CD4-positive, alpha-beta T cell treated with Interleukin-6 at 100 ng/mL for 8 hours (primary cell): ENCODE results near the gene LRRK1.
"Not testable (repeated sequence)": the region's sequence is repeated elsewhere in the genome, so short reads cannot be mapped to it uniquely, and the experiment has no call there.

Experiments used
- DNase-seq: peaks from one replicate; pipeline ENCODE4 v3.0.0-alpha.2; 2020; ENCODE audit warnings: mixed read lengths, low spot score

Gene LRRK1

GRCh38 chr15:101092867-101093202, 173.7 kb downstream of the LRRK1 start:
- DNase-seq: no peak

GRCh38 chr15:101093958-101094357, 174.8 kb downstream of the LRRK1 start:
- no peak for DNase-seq

GRCh38 chr15:101095796-101096406, 176.7 kb downstream of the LRRK1 start:
- DNase-seq: not testable (repeated sequence)

GRCh38 chr15:101097111-101097510, 178.0 kb downstream of the LRRK1 start:
- DNase-seq: no peak

GRCh38 chr15:101099183-101099582, 180.0 kb downstream of the LRRK1 start:
- no peak for DNase-seq

GRCh38 chr15:101100118-101100517, 181.0 kb downstream of the LRRK1 start:
- no peak for DNase-seq

GRCh38 chr15:101100593-101101442, 181.7 kb downstream of the LRRK1 start:
- DNase-seq: no peak

- DNase-seq: no peak
Measured at GRCh38 chr15:101101676-101102075, 182.5 kb downstream of the LRRK1 start.

GRCh38 chr15:101102746-101103145, 183.6 kb downstream of the LRRK1 start:
- DNase-seq: no peak

GRCh38 chr15:101103598-101103997, 184.4 kb downstream of the LRRK1 start:
- no peak for DNase-seq

- DNase-seq: no peak
Measured at GRCh38 chr15:101104141-101104540, 185.0 kb downstream of the LRRK1 start.

GRCh38 chr15:101105059-101105891, 186.1 kb downstream of the LRRK1 start:
- no peak for DNase-seq

GRCh38 chr15:101107101-101107500, 187.9 kb downstream of the LRRK1 start:
- no peak for DNase-seq

GRCh38 chr15:101107625-101108460, 188.7 kb downstream of the LRRK1 start:
- no peak for DNase-seq

- no peak for DNase-seq
Measured at GRCh38 chr15:101108461-101108775, 189.3 kb downstream of the LRRK1 start.

- DNase-seq: no peak
Measured at GRCh38 chr15:101108791-101109190, 189.6 kb downstream of the LRRK1 start.

GRCh38 chr15:101110681-101111569, 191.8 kb downstream of the LRRK1 start:
- no peak for DNase-seq

- DNase-seq: no peak
Measured at GRCh38 chr15:101111570-101112262, 192.6 kb downstream of the LRRK1 start.

- no peak for DNase-seq
Measured at GRCh38 chr15:101112336-101113113, 193.4 kb downstream of the LRRK1 start.
